HUES6 (cell line): ENCODE results near the gene CASZ1.

Source experiments
- H3K27ac ChIP-seq: 2 replicates; pipeline ENCODE4 v1.7.0; 2013; ENCODE audit warnings: low read depth, mild to moderate bottlenecking, low read length, inconsistent platforms
- H3K27me3 ChIP-seq: 2 replicates; pipeline ENCODE4 v1.6.1; 2013; ENCODE audit warnings: low read length; ENCODE audit not compliant: control insufficient read depth, insufficient read depth
- H3K36me3 ChIP-seq: 2 replicates; pipeline ENCODE4 v1.6.1; 2013; ENCODE audit warnings: low read length; ENCODE audit not compliant: control insufficient read depth, insufficient read depth
- H3K4me1 ChIP-seq: 2 replicates; pipeline ENCODE4 v1.6.1; 2013; ENCODE audit warnings: low read length; ENCODE audit not compliant: control insufficient read depth, insufficient read depth
- H3K4me3 ChIP-seq: 2 replicates; pipeline ENCODE4 v1.5.1; 2013; ENCODE audit warnings: low read depth, low read length
- H3K9ac ChIP-seq: one replicate; pipeline ENCODE4 v1.6.1; 2013; ENCODE audit warnings: mild to moderate bottlenecking, low read length
- H3K9me3 ChIP-seq: 2 replicates; pipeline ENCODE4 v1.6.1; 2013; ENCODE audit warnings: low read depth, low read length; ENCODE audit not compliant: control insufficient read depth, insufficient read depth

Gene CASZ1

DNA sequence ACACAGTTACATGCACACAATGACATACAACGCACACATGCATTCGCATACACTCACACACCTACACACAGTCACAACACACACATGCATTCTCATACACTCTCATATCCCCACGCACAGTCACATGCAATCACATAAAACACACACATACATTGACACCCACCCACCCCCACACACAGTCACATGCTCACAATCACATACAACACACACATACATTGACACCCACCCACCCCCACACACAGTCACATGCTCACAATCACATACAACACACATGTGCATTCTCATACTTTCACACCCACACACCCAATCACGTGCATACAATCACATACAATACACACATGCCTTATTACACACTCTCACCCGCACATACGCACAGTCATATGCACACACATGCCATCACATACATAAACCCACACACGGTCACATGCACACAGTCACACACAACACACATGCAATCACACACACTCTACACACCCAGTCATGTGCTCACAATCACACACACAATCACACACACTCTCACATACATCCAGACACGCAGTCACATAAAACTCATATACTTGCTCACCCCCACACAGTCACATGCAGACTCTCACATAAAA lies 134.3 kb downstream of the CASZ1 start:
- no peaks in the 10 kb centered on the region for H3K9me3 ChIP-seq
- no peak overlapping the region for H3K9ac ChIP-seq
- no peak overlapping the region for H3K4me3 ChIP-seq
- H3K4me1 ChIP-seq = peaks cover 14% of the 10 kb centered on the region; the same call in 1 of the 2 replicates
- H3K27ac ChIP-seq = no peak overlapping the region
- H3K36me3 ChIP-seq = no peaks in the 10 kb centered on the region
- no peaks in the 10 kb centered on the region for H3K27me3 ChIP-seq

DNA sequence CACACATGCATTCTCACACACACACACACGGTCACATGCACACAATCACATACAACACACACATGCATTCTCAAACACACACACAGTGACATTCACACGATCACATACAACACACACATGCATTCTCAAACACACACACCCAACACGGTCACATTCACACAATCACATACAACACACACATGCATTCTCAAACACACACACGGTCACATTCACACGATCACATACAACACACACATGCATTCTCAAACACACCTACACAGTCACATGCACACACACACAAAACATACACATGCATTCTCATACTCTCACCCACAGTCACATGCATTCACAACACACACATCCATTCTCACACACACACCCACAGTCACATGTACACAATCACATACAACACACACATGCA lies 135.0 kb downstream of the CASZ1 start:
- H3K9me3 ChIP-seq = no peaks in the 10 kb centered on the region
- no peak overlapping the region for H3K9ac ChIP-seq
- no peak overlapping the region for H3K4me3 ChIP-seq
- no peak overlapping the region for H3K27ac ChIP-seq
- no peaks in the 10 kb centered on the region for H3K27me3 ChIP-seq
- no peaks in the 10 kb centered on the region for H3K36me3 ChIP-seq
- H3K4me1 ChIP-seq = peaks cover 14% of the 10 kb centered on the region; the same call in 1 of the 2 replicates

- no peak overlapping the region for H3K27ac ChIP-seq
- no peak overlapping the region for H3K4me3 ChIP-seq
- peaks cover 14% of the 10 kb centered on the region; the same call in 1 of the 2 replicates for H3K4me1 ChIP-seq
- H3K36me3 ChIP-seq = no peaks in the 10 kb centered on the region
- H3K9ac ChIP-seq = no peak overlapping the region
- no peaks in the 10 kb centered on the region for H3K9me3 ChIP-seq
- no peaks in the 10 kb centered on the region for H3K27me3 ChIP-seq
Measured at GRCh38 chr1:10659646-10660540, 136.6 kb downstream of the CASZ1 start.

- Histone ChIP-seq H3K9ac (no peak overlapping the region), H3K4me1 (peaks cover 11% of the 10 kb centered on the region; the same call in 1 of the 2 replicates), H3K36me3 (no peaks in the 10 kb centered on the region), H3K9me3 (no peaks in the 10 kb centered on the region), H3K27me3 (no peaks in the 10 kb centered on the region), H3K4me3 (no peak overlapping the region), H3K27ac (no peak overlapping the region)
Measured at GRCh38 chr1:10659218-10659617, 137.2 kb downstream of the CASZ1 start.

GRCh38 chr1:10658396-10659066 lies 137.9 kb downstream of the CASZ1 start:
- Histone ChIP-seq H3K4me1 (peaks cover 4% of the 10 kb centered on the region; the same call in 1 of the 2 replicates), H3K9ac (no peak overlapping the region), H3K4me3 (no peak overlapping the region), H3K36me3 (no peaks in the 10 kb centered on the region; the same call in 1 of the 2 replicates), H3K9me3 (no peaks in the 10 kb centered on the region), H3K27me3 (no peaks in the 10 kb centered on the region; the same call in 1 of the 2 replicates), H3K27ac (no peak overlapping the region)

DNA sequence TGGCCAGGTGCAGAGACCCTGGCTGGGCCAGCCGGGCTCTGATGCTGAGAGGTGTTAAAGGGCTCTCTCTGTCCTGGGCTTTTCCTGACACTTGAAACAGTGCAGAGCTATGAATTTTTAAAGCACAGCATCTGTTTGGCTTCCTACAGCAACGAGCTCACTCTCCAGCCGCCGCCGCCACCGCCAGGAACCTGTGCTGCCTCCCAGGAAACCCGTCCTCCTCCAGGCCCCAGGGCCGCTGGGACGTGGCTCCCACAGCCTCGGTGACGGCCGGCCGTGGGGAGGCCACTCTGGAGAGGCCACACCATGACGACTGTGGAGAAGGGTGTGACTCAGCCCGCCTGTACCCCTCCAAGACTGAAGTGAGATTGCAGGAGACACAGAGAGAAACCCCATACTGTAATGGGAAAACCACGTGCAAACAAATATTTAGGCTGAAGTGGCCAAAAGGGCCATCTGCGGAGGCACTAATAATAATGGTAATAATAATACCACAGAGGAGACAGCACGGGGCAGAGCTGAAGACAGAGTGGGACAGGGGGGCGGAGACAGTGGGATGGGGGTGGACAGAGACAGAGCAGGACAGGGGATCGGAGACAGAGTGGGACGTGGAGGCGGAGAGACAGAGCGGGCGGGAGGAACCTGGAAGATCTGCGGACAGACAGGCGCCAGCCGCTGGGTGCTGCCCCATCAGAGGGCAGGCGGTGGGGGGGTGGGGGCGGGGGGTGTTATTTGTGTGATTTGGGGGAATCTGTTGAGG lies 139.2 kb downstream of the CASZ1 start:
- no peaks in the 10 kb centered on the region for H3K4me1 ChIP-seq
- H3K27me3 ChIP-seq = no peaks in the 10 kb centered on the region; the same call in 1 of the 2 replicates
- no peak overlapping the region for H3K27ac ChIP-seq
- H3K9me3 ChIP-seq = no peaks in the 10 kb centered on the region
- H3K4me3 ChIP-seq = no peak overlapping the region
- H3K36me3 ChIP-seq = no peaks in the 10 kb centered on the region; the same call in 1 of the 2 replicates
- no peak overlapping the region for H3K9ac ChIP-seq

DNA sequence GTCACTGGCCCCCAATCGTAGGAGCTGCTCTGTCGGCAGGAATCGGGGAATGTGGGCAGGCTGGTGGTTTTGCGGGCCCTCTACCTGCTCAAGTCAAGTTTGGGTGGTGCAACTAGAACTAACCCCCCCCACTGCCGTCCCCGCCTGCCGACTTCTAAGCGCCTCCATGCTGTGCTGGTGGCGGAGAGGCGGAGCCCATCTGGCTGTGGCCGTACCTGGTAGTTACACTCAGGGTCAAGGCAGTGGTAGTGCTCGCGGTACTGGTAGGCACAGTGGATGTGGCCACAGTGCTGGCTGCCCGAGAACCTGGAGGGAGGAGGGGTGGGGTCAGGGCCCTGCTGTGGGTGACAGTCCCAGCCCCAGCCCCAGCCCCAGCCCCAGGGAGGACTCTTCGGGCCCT lies 140.0 kb downstream of the CASZ1 start:
- Histone ChIP-seq H3K36me3 (no peaks in the 10 kb centered on the region; the same call in 1 of the 2 replicates), H3K4me1 (peaks cover 6% of the 10 kb centered on the region; the same call in 1 of the 2 replicates), H3K4me3 (no peak overlapping the region), H3K9me3 (no peaks in the 10 kb centered on the region), H3K27ac (no peak overlapping the region), H3K9ac (no peak overlapping the region), H3K27me3 (peaks cover 8% of the 10 kb centered on the region; the same call in 1 of the 2 replicates)

DNA sequence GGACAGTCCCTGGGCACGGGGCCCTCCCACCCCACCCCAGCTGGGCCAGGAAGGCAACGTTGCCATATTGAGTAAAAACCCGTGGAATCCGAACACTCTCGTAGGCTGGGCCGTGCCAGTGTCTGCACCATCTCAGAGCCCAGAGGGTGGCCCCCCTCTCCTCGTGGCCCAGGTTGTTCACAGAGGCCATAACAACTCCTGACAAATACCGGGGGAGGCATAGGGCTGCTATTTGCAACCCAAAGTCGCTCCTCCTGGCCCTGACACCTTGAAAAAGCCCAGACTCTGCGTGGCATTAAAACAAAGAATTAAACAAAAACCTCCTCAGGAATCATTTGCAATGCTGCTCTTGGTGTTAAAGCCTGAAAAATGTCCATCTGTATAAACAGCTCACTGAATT lies 141.4 kb downstream of the CASZ1 start:
- no peak overlapping the region for H3K27ac ChIP-seq
- peaks cover 20% of the 10 kb centered on the region; the same call in 1 of the 2 replicates for H3K27me3 ChIP-seq
- peaks cover 8% of the 10 kb centered on the region; the same call in 1 of the 2 replicates for H3K4me1 ChIP-seq
- H3K4me3 ChIP-seq = no peak overlapping the region
- H3K36me3 ChIP-seq = no peaks in the 10 kb centered on the region; the same call in 1 of the 2 replicates
- no peak overlapping the region for H3K9ac ChIP-seq
- no peaks in the 10 kb centered on the region for H3K9me3 ChIP-seq

- Histone ChIP-seq H3K9ac (no peak overlapping the region), H3K9me3 (no peaks in the 10 kb centered on the region), H3K27ac (no peak overlapping the region), H3K4me3 (no peak overlapping the region), H3K4me1 (peaks cover 15% of the 10 kb centered on the region), H3K36me3 (no peaks in the 10 kb centered on the region; the same call in 1 of the 2 replicates), H3K27me3 (peaks cover 33% of the 10 kb centered on the region; the same call in 1 of the 2 replicates)
Measured at GRCh38 chr1:10653370-10654125, 142.9 kb downstream of the CASZ1 start.

GRCh38 chr1:10652626-10653025 lies 143.8 kb downstream of the CASZ1 start:
- Histone ChIP-seq H3K9ac (no peak overlapping the region), H3K27me3 (peaks cover 38% of the 10 kb centered on the region; the same call in 1 of the 2 replicates), H3K9me3 (no peaks in the 10 kb centered on the region), H3K36me3 (no peaks in the 10 kb centered on the region; the same call in 1 of the 2 replicates), H3K4me1 (peaks cover 15% of the 10 kb centered on the region), H3K27ac (no peak overlapping the region), H3K4me3 (no peak overlapping the region)
